Measurements from ENCODE around the gene CNKSR1. TPM values are rescaled to one million over a fixed set of nuclear protein-coding genes. Genes with fewer than 3 reads are reported as not detected.

CNKSR1 gene
- polyA plus RNA-seq, 1 of the 3 experiments (the other 2 are of a cell fraction) = 0.49 TPM

- Histone ChIP-seq H3F3A (replicated peaks; ENCODE audit: insufficient read depth) (no peaks in the 10 kb centered on the region), H3K9ac (no peak overlapping the region), H3K36me3 (replicated peaks in 1 of 2; ENCODE audit: control insufficient read depth in 1 of 2, insufficient read depth in 2 of 2, low read length in 1 of 2) (no peaks in the 10 kb centered on the region), H2AFZ (ENCODE audit: low read depth) (no peak overlapping the region), H3K9me2 (no peaks in the 10 kb centered on the region), H3K9me3 (no peaks in the 10 kb centered on the region), H4K20me1 (ENCODE audit: insufficient read depth) (no peaks in the 10 kb centered on the region), H3K4me2 (no peak overlapping the region), H3K27me3 (ENCODE audit: insufficient read depth) (no peaks in the 10 kb centered on the region; the same call in 1 of the 2 replicates), H3K4me3 (ENCODE audit: low read depth in 2 of 2, low read length in 1 of 2) (no peak overlapping the region), H3K79me2 (ENCODE audit: insufficient read depth) (no peaks in the 10 kb centered on the region), H3K27ac (ENCODE audit: low read depth in 2 of 2, low read length in 1 of 2) (no peak overlapping the region), H3K4me1 (ENCODE audit: control insufficient read depth in 1 of 2, insufficient read depth in 2 of 2, low read depth in 1 of 2, low read length in 1 of 2) (no peaks in the 10 kb centered on the region)
- CTCF ChIA-PET = interaction anchor here (1.3 kb wide), 1 partner anchor 27 kb away, joined by 7 read pairs; the partner anchor contains the start of gene ZNF593
- POLR2A ChIA-PET = no interaction called here
- DNase-seq = no peak
- WGBS (ENCODE audit: low lambda C conversion rate) = 42% methylated on average over 2 of the region's 3 CpGs
- no peak for TF ChIP-seq USF2 (IDR thresholded peaks at IDR 0.05; ENCODE audit: borderline replicate concordance, low read depth, low read length)
- no peak for TF ChIP-seq ZBTB33 (IDR thresholded peaks at IDR 0.05; ENCODE audit: borderline replicate concordance, low read depth)
- no peak for TF ChIP-seq JUND (IDR thresholded peaks at IDR 0.05)
- TF ChIP-seq FOXJ3 (CRISPR knock-in tag; IDR thresholded peaks at IDR 0.05) = no peak
Measured at GRCh38 chr1:26197301-26197700, 20.0 kb downstream of the CNKSR1 start.

- Histone ChIP-seq H3K4me3 (ENCODE audit: low read depth in 2 of 2, low read length in 1 of 2) (no peak overlapping the region), H3K27me3 (ENCODE audit: insufficient read depth) (no peaks in the 10 kb centered on the region; the same call in 1 of the 2 replicates), H3K4me1 (ENCODE audit: control insufficient read depth in 1 of 2, insufficient read depth in 2 of 2, low read depth in 1 of 2, low read length in 1 of 2) (no peaks in the 10 kb centered on the region), H4K20me1 (ENCODE audit: insufficient read depth) (no peaks in the 10 kb centered on the region), H3K4me2 (no peak overlapping the region), H3K9ac (no peak overlapping the region), H3K36me3 (replicated peaks in 1 of 2; ENCODE audit: control insufficient read depth in 1 of 2, insufficient read depth in 2 of 2, low read length in 1 of 2) (no peaks in the 10 kb centered on the region), H3K27ac (ENCODE audit: low read depth in 2 of 2, low read length in 1 of 2) (no peak overlapping the region), H3F3A (replicated peaks; ENCODE audit: insufficient read depth) (no peaks in the 10 kb centered on the region), H3K9me2 (no peaks in the 10 kb centered on the region), H2AFZ (ENCODE audit: low read depth) (no peak overlapping the region), H3K9me3 (no peaks in the 10 kb centered on the region), H3K79me2 (ENCODE audit: insufficient read depth) (no peaks in the 10 kb centered on the region)
- ChIA-PET POLR2A (no interaction called here), CTCF (interaction anchor here (0.6 to 1.6 kb wide), 4 partner anchors 15 to 36 kb away, joined by 3 to 7 read pairs (median 4); partner anchors contain the start of genes CEP85 and ZNF593)
- DNase-seq = no peak
- WGBS (ENCODE audit: low lambda C conversion rate) = 19% methylated on average over 2 of the region's 11 CpGs
- TF ChIP-seq ZBTB33 (IDR thresholded peaks at IDR 0.05; ENCODE audit: borderline replicate concordance, low read depth) = no peak
- TF ChIP-seq TAF1 (IDR thresholded peaks at IDR 0.05; ENCODE audit: borderline replicate concordance, low read depth, low read length) = no peak
- no peak for TF ChIP-seq RXRA (IDR thresholded peaks at IDR 0.05; ENCODE audit: borderline replicate concordance, low read depth)
- TF ChIP-seq EZH2phosphoT487 (IDR thresholded peaks at IDR 0.05; ENCODE audit: borderline replicate concordance, low read depth) = no peak
- no peak for TF ChIP-seq GABPA (IDR thresholded peaks at IDR 0.05; ENCODE audit: low read depth)
- no peak for TF ChIP-seq FOXM1 (IDR thresholded peaks at IDR 0.05; ENCODE audit: low read depth)
- TF ChIP-seq CHD2 (IDR thresholded peaks at IDR 0.05; ENCODE audit: low read length, partially characterized antibody) = no peak
- no peak for TF ChIP-seq POLR2AphosphoS5 (IDR thresholded peaks at IDR 0.05; ENCODE audit: low read depth, low read length)
- TF ChIP-seq USF2 (IDR thresholded peaks at IDR 0.05; ENCODE audit: borderline replicate concordance, low read depth, low read length) = no peak
- no peak for TF ChIP-seq RCOR1 (IDR thresholded peaks at IDR 0.05; ENCODE audit: low read length)
- no peak for TF ChIP-seq RAD21 (IDR thresholded peaks at IDR 0.05; ENCODE audit: low read length)
- no peak for TF ChIP-seq USF1 (IDR thresholded peaks at IDR 0.05; ENCODE audit: borderline replicate concordance, low read depth)
- no peak for TF ChIP-seq IRF3 (IDR thresholded peaks at IDR 0.05; ENCODE audit: low read depth, low read length)
- no peak for TF ChIP-seq FOXJ3 (CRISPR knock-in tag; IDR thresholded peaks at IDR 0.05)
- TF ChIP-seq JUND (IDR thresholded peaks at IDR 0.05) = no peak
- TF ChIP-seq FOSL2 (IDR thresholded peaks at IDR 0.05; ENCODE audit: borderline replicate concordance, low read depth) = no peak
Measured at GRCh38 chr1:26197813-26198212, 20.5 kb downstream of the CNKSR1 start.
